Measurements from ENCODE around the gene TEKT4. TPM values are rescaled to one million over a fixed set of nuclear protein-coding genes. Genes with fewer than 3 reads are reported as not detected.
"Not testable (repeated sequence)": the region's sequence is repeated elsewhere in the genome, so short reads cannot be mapped to it uniquely, and the experiment has no call there.

TEKT4 gene, protein sequence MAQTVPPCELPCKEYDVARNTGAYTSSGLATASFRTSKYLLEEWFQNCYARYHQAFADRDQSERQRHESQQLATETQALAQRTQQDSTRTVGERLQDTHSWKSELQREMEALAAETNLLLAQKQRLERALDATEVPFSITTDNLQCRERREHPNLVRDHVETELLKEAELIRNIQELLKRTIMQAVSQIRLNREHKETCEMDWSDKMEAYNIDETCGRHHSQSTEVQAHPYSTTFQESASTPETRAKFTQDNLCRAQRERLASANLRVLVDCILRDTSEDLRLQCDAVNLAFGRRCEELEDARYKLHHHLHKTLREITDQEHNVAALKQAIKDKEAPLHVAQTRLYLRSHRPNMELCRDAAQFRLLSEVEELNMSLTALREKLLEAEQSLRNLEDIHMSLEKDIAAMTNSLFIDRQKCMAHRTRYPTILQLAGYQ
- polyA plus RNA-seq (ENCODE audit: insufficient read length in 4 of 4), result under 1 TPM; 0.16 to 0.44 (median 0.30) TPM

DNA sequence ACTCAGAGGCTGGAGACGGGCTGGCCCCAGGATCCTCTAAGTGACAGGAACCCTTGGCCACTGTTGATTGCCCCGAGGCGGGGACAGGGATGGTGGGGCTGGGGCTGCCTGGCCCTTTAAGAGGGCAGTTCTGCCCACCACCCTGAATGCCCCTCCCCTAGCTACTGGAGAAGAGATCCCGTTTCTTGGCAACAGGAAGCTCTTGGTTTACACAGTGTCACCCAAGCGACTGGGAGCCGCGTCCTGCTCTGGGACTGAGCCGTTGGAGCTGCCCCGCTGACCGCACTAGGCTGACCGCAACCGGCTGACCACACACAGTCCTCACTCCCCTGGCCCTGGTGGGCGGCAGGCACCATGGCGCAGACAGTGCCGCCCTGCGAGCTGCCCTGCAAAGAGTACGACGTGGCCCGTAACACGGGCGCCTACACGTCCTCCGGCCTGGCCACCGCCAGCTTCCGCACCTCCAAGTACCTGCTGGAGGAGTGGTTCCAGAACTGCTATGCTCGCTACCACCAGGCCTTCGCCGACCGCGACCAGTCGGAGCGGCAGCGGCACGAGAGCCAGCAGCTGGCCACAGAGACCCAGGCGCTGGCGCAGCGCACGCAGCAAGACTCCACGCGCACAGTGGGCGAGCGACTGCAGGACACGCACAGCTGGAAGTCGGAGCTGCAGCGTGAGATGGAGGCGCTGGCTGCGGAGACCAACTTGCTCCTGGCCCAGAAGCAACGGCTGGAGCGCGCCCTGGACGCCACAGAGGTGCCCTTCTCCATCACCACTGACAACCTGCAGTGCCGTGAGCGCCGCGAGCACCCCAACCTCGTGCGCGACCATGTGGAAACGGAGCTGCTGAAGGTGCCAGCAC is at the start of gene TEKT4:
Gene TEKT4, plus strand, starts transcription at position 205 of the 862 bp plus-strand sequence. Its CDS starts 150 bp downstream, at position 355.
- no peak for DNase-seq (ENCODE audit: low read depth in 4 of 4, low spot score in 3 of 4)

DNA sequence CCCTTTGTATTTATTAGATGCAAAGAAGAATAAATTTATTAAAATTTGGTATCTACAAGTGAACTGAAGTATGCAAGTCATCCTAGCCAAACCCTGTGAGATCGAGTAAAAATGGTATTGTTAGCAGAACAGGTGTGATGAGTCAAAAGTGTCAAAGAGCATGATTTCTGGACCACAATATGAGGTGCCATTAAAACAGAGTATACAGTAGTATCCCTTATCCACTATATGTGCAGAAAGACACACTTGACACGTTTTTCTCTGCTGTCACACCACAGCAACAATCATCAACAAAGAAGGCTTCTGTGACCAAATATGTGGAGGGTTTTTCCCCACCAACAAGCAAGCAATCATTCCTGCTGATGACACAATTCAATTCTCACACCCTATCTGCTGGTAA is 32.0 kb upstream of the TEKT4 start:
- not testable (repeated sequence) for DNase-seq (ENCODE audit: low read depth in 4 of 4, low spot score in 3 of 4)

DNA sequence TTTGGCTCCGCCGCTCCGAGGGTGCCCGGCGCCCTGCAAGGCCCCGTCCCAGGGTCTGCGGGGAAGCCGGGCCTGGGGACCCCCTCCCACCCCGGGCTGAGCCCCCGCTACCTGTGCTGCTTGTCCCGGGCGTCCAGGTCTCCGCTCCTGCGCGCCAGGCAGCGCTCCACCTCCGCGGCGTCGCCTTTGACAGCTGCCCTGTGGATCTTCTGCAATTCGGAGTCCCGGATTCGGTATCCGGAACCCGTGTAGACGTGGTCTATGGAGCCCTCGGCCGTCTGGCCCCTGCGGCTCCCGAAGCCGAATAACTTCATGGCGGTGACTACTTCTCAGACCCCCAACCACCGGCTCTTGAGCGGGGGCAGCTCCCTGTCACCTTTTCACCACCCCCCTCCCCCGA is 14.4 kb upstream of the TEKT4 start:
- not testable (repeated sequence) for DNase-seq (ENCODE audit: low read depth in 4 of 4, low spot score in 3 of 4)

DNA sequence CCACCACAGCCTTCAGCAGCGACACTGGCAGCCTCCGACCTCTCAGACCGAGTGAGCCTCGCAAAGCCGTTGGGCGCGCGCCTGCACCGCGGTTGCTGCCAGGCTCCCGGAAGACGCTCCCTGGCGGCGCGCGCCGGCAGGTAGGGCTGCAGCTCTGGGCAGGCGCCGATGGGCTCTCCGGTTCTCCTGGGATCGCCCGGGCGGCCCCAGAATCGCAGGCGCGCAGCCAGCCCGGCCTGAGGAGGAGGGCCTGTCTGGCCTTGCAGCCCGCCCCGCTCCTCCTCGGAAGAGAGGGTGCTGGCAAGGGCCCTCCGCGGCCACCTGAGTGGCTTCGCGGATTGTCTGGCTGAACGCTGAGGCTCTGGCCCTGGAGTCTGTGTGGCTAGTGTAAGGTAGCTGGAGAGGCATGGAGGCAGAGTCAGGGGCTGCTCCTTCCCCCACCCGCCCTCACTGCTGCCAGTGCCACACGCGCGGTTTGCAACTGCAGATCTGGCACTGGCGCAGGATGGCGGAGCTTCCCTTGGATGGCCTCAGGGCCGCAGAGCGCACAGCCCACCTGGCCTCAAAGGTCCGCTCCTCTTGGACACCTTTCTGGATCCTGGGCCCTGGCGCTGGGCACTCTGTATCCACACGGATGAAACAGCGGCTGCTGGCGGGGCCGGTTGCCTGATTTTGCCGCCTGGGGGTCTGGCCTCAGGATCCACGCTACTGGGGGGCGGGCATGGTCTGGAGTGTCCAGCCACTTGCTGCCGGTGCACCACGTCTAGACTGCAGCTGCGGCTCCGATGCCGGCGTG is 13.7 kb upstream of the TEKT4 start:
- not testable (repeated sequence) for DNase-seq (ENCODE audit: low read depth in 4 of 4, low spot score in 3 of 4)

DNA sequence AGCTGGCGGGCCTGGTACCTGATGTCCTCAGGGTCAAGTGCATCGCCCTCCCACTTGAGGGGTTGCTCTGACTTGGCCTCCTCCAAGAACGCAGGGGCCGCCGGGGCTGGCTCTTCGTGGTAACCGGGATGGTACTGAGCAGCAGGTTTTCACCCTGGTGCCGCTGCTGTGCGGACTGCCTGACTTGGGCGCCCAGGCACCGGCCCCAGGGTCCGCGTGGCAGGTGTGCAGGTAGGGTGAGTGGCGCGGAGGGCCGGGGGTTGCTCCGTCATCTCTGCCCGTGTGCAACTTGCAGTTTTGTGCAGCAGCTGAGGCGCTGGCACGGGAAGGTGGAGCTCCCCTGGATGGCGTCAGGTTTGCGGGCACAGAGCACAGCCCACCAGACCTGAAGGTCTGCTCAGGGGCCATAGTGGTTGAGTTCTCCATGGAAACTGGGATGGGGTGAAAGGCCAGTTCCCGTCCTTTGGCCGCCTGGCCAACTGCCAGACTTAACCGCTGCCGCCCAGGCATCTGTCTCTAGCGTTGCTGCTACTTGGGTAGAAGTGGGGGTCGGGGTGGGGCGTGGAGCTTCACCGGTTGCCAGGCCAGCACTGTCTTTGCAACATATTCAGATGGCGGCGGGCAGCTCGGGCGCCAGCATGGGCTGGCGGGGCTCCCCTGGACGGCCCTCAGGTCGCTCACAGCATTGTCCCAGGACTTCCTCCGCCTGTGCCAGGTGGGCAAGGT is 12.9 kb upstream of the TEKT4 start:
- DNase-seq (ENCODE audit: low read depth in 4 of 4, low spot score in 3 of 4), result not testable (repeated sequence)

DNA sequence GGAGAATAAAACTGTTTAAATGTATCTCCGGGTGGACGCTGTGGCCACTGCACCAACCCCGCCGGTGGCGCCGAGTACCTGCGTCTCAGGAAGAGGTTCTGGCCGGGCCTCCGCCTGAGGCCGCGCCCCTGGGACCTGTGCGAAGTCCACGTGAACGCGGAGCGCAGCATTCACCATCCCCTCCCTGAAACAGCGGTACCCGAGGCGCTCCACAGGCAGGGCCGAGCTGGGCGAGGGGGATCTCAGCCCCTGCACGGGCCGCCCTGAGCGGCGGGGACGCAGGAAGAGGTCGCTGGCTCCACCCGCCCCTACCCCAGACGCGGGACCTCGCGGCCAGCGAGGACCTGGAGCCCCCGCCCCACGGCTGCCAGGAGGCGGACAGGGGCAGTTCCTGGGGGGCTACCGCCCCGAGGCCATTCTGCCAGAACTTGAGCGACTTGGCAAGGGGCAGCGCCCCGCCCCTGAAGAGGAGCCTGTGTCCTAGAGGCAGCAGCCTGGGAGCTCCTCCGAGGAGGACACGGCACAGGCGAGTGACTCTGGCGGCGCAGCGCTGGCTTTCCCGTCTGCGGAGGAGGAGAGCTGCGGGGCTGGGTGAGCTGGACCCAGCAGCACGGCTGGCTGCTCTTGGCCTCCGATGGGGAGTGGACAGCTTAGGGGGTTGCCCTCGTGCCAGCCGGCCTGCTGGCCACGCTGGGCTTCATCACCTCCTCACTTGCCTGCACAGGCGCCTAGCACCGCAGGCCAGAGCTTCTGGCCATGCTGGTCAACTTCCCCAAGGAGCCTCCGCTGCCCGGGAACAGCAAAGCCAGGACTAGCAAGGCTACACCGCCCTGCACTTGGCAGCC is 9.7 kb upstream of the TEKT4 start:
- no peak for DNase-seq (ENCODE audit: low read depth in 4 of 4, low spot score in 3 of 4)

DNA sequence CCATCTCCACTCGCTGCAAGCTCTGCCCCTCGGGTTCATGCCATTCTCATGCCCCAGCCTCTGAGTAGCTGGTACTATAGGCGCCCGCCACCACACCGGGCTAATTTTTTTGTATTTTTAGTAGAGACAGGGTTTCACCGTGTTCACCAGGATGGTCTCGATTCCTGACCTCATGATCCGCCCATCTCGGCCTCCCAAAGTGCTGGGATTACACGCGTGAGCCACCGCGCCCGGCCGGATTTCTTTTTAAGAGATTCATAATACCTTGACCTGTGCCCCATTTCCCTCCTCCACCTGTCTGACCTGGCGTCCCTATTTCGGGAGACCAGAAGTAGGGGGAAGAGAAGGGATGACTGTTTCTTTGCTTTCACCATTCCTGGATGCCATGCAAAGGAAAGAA is 8.3 kb upstream of the TEKT4 start:
- not testable (repeated sequence) for DNase-seq (ENCODE audit: low read depth in 4 of 4, low spot score in 3 of 4)

DNA sequence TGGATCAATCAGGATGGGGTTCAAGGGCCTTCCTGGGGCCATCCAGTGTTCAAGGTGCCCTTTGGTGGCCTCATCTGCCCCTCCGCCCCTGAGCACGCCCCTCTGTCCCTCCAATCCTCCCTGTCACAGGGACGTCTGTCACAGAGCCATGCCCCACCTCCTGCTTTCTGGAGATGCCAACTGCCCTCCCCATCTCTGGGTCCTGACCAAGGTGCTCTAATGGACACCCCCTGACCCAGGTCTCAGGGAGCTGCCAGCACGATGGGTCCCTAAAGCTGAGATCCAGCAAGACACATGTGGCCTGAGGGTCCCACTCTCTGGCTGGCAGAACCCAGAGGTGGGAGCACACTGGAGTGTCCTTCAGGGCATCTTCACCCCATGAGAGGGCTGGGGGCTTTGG is 2.1 kb upstream of the TEKT4 start:
- DNase-seq (ENCODE audit: low read depth in 4 of 4, low spot score in 3 of 4), result no peak

DNA sequence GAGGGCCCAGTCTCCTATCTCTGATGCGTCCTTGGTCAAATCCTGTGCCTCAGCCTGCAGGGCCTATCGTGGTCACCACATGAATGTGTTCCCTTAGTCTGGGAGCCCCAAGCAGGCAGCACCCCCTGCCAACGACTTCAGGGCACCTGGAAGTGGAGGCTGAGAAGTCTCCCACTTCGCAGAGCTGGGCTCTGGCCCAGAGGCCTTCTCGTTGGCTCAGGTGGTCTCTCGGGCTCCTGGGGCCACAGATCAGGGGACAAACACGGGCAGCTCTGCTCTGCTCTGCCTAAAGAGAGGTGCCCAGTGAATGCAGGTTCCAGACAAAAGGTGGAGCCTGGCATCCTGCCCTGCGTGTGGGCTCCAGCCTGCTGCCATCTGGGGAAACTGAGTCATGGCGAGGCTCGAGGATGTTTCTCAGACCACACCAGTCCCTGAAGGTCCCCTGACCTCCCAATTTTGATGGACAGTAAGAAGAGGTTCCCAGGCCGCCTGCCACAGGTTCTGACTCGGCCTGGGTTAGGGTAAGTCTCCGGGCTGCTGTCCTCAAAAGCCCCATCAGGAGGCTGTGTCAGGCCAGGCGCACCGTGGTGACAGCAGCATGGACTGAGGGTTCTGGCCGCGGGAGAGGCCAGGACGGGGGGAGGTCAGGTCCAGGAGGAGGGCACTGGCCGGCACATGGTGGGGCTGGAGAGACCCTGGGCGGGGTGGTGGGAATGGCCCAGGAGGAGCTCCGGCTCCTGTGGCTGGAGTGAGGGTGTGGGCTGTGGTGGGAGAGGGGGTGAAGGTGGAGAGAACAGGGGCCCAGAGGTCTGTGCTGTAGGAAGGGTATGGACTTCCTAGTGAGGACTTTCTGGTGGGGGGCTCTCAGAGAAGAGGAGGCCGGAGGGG is 1.4 kb upstream of the TEKT4 start:
- no peak for DNase-seq (ENCODE audit: low read depth in 4 of 4, low spot score in 3 of 4)

DNA sequence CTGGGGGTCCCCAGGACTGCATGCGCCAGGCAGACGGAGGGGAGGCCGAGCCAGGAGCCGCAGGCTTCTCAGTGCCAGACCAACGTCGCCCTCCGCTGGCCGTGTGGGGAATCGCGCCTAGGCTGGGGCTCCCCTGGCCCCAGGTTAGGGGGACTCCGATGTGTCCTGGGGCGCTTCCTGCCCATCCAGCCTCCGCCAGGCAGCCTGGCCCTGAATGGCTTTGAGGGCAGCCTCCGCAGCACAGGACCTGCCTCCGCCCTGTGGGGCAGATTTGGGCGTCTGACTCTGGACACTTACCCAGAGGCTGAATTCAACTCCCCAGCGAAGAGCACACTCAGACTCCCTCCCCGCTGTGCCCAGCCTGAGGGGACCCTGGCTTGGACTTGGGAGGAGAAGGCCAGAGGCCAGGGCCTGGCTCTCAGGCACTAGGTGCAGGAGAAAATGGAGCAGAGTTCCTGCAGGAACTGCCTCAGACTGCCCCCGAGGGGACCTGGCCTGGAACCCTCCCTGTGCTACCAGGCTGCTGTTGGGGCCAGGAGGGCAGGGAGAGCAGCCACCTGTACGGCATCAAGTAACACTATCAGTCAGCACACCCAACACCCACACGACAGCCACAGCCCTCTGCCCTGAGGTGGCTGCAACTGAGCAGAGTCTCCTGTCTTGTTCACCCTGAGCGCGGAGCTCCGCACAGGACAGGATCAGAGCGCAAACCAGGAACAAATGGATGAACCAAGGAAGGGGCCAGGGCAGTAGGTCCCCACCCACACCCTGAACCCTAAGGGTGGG is 597 bp upstream of the TEKT4 start:
- DNase-seq (ENCODE audit: low read depth in 4 of 4, low spot score in 3 of 4), result no peak

DNA sequence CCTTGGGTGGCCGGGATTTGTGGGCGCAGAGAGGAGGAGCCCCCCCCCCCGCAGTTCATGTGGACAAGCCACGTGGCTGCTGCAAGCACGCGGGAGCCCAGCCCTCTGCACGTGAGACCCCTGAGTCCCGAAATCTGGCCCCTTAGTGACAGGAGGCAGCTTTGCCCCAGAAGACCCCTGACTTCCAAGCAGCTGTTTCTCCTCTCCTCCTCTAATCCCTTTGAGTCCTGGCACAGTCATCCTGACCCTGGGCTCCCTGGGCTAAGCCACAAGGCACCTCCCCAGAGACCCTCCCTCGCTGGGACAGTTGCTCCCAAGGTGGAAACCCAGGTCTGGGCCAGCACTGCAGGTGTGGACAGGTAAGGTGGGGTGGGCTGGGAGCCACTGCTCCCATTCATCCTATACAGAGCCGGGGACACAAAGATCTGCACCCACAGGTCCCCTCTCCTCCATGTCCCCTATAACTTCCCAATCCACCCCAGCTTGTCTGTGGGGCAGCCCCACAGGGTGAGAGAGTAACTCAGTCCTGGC is 923 bp downstream of the TEKT4 start:
- DNase-seq (ENCODE audit: low read depth in 4 of 4, low spot score in 3 of 4), result no peak

DNA sequence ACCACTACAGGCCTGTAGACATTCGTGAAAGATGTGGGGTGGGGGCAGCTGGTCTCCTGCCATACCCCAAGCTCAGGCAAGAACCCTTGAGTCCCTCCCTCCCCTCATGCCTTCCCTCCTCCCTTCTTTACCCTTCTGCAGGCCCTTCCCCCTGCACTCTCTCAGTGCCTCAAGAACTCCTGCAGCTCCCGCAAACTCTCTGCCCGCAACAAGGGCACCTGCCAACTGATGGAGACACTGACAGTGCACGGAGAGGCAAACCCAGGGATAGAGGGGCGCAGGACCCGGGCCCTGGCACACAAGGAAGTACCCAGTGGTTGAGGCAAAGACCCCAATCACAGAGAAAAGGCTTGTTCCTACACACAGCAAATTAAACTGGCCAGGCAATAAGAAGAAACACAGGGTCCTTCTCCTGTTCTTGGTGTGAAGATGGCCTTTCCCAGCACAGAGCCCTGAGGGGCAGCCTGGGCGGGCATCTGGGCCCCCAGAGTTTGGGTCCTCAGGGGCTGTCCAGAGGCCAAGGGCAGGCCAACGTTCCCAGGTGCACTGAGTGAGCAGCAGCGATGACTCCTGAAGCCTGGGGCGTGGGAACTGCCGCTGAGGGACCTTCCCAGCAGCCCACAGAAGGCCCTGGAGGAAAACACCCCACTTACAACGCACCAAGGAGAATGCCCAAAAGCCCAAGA is 1.6 kb downstream of the TEKT4 start:
- DNase-seq (ENCODE audit: low read depth in 4 of 4, low spot score in 3 of 4), result no peak

DNA sequence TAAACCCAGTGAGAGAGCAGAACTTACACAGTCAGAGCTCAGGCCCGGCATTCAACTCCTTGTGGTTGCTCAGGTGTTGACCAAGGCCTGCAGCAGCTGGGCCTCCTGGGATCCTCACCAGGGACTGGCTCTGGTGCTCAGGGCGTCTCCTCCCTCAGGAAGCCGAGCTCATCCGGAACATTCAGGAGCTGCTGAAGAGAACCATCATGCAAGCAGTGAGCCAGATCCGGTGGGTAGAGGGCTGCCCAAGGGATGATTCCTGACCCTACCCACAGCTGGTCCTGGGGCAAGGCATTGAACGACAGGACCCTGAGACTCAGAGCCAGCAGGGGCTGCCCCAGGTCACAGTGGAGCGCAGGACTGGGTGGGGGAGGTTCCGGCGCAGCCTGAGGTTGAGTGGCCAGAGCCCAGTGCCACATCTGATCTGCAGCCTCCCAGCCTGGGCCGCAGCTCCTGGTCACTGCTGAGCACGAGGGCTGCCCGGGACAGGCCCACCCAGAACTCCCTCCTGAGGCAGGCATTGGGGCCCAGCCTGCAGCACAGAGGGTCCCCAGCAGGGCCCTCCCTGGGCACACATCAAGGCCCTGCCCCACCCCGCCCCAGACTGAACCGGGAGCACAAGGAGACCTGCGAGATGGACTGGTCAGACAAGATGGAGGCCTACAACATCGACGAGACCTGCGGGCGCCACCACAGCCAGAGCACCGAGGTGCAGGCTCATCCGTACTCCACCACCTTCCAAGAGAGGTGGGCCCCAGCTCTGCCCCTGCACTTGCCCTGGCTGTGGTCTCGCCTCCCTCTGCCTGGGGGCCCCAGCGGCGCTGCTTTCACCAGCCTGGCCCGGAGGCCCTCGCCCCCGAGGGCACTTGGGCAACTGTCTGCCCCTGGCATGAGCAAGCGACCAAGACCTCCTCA is 2.4 kb downstream of the TEKT4 start:
- no peak for DNase-seq (ENCODE audit: low read depth in 4 of 4, low spot score in 3 of 4)

DNA sequence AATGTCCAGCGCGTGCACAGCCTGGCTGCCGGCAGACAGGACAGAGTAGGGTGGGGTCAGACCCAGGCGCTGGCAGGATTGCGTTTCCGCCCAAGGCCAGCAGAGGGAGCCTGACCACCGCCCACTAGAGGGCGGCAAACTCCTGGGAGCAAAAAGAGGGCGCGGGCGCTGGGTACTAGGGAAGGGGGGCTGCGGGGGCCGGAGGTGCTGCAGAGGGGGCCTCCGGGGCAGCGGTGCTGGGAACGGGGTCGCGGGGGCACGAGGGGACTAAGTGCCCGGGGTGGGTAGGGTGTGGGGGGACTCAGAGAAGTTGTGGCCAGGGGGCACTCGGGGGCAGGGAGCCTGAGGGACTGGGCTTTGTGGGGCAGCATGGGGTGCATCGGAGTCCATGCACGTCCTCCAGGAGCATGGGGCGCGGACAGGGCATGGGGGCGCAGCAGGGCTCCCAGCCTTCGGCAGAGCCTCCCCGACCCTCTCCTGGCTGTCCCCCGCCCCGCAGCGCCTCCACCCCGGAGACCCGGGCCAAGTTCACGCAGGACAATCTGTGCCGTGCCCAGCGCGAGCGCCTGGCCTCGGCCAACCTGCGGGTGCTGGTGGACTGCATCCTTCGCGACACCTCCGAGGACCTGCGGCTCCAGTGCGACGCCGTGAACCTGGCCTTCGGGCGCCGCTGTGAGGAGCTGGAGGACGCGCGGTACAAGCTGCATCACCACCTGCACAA is 3.2 kb downstream of the TEKT4 start:
- DNase-seq (ENCODE audit: low read depth in 4 of 4, low spot score in 3 of 4), result no peak

Measured in right renal pelvis (tissue), 4 donors.